HG02571 (cell line): Measurements from ENCODE around the gene AIDA.

Experiments used
- ATAC-seq: cut with Tn5 transposase; IDR thresholded peaks from one replicate; pipeline ENCODE4 v1.9.1; 2021; ENCODE audit warnings: mild to moderate bottlenecking, moderate library complexity; ENCODE audit not compliant: unreplicated experiment

The AIDA gene

DNA sequence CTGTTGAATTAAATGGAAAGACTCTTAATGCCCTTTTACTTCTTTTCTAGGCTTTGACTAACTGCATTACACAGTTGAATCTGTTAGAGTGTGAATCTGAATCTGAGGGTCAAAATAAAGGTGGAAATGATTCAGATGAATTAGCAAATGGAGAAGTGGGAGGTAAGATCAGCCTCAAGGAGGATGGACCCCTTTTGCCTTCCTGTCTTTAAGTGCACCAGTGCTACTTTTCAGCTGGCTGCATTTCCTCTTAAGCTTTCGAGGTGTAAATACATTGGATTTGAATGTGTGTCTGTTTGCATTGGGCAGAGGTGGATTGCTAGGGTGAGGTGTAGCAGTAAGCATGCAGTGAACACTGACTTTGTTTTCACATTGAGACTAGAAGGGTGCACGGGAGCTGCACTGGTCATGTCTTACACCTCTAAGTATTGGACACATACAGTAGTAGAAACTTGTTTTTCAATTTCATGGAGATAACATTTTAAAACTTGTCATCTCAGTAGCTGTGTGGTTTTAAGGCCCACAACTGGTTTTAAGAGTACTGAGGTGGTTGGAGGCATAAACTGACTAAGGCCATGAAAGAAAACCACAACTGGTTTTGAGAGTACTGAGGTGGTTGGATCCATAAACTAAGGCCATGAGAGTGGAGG is 59.0 kb downstream of the AIDA start:
- ATAC-seq: peak; percentile 61

GRCh38 chr1:222652676-222653075 is 59.6 kb downstream of the AIDA start:
- no peak for ATAC-seq

DNA sequence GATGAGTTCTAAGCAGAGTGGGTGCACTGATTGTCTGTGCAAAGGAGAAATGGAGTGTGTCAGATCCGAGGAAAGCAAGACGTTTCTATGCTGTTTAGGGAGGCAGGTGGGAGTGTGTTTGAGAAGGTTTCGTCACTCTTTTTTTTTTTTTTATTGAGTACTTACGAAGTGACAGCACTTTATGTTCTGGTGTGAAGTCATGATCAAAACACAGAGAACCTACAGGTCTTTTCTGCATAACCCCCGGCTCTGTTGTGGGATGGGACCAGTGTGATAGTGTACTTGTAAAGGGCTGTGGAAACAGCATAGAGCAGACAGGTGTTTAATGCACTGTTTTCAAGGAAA is 67.7 kb downstream of the AIDA start:
- peak; percentile 0 for ATAC-seq

DNA sequence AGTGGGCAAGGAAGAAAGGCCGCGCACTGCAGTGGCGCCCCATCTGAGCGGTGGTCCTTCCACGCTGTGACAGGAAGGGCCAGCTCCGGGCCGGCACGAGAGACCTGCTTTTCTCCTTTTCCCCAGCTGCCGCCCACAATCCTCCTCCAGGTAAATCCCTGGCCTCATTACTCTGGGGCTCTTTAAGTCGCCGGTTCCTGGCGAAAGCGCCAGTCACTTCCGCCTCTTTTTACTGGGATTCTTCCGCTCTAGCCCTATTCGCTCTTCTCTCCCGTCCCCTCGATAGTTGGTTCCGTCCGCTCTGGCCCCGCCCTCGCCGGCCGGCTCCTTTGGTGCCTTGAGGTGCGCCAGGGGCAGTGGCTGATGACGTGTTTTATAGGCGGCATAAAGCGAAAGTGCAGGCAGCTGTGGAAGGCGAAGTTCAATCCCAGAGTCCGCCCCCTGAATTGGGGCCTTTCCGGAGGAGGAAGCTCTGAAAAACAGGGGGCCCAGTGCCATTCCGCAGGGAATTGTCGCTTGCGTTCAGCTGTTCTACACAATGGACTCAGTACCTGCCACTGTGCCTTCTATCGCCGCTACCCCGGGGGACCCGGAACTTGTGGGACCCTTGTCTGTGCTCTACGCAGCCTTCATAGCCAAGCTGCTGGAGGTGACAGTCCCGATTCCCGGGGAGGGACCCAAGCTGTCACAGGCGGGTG is 68.2 kb downstream of the AIDA start:
- ATAC-seq: peak; percentile 96

- ATAC-seq: no peak
These were observed 68.7 kb downstream of the AIDA start for GRCh38 chr1:222643606-222643937.

DNA sequence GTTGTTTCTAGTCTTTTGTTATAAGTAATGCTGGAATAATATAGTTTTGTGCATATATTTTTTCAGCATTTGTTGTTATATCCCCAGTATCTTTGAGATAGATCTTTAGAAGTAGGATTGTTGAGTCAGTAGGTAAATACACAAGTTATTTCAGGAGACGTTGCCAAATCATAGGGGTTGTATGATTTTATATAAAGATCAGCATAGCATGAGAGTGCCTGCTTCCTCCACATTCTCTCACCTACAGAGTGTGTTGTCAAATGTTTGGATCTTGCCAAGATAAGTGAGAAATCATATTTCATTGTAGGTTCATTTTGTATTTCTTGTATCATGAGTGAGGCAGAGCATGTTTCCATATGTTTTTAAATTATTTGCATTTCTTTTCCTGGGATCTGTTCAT is 69.8 kb downstream of the AIDA start:
- no peak for ATAC-seq

- no peak for ATAC-seq
These were observed 70.9 kb downstream of the AIDA start for GRCh38 chr1:222641269-222641948.

DNA sequence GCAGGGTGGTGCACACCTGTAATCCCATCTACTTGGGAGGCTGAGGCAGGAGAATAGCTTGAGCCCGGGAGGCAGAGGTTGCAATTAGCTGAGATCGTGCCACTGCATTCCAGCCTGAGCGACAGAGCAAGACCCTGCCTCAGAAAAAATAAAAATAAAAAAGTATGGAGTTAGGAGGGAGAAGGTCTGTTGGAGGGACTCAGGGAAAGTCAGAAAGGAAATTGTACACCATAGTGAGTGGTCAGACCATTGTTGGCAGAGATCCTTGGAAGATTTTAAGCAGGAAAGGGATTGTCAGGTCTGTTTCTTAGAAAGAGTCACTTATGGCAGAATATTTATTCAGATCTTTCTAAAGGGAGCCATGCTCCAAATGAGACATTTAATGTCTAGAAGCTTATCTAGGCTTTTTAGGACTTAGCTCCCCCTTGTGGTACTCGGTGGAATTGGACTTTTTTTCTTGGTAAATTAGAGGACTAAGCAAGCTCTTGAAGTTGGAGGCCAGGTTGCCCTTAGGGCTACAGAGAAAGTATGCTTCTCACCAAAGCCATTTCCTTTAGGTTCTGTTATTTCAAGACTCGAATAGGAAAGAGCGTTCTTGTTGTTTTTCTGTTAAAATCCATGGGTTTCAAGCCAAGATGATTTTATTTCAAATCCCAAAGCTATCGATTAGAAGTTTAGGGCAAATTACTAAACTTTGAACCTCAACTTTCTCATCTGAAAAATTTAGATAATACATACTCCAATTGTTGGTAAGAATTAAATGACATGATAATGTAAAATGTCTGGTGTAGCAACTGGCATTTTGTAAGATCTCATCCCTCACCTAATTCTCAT is 77.9 kb downstream of the AIDA start:
- peak; percentile 75 for ATAC-seq

GRCh38 chr1:222632749-222633148 is 79.5 kb downstream of the AIDA start:
- ATAC-seq: no peak

DNA sequence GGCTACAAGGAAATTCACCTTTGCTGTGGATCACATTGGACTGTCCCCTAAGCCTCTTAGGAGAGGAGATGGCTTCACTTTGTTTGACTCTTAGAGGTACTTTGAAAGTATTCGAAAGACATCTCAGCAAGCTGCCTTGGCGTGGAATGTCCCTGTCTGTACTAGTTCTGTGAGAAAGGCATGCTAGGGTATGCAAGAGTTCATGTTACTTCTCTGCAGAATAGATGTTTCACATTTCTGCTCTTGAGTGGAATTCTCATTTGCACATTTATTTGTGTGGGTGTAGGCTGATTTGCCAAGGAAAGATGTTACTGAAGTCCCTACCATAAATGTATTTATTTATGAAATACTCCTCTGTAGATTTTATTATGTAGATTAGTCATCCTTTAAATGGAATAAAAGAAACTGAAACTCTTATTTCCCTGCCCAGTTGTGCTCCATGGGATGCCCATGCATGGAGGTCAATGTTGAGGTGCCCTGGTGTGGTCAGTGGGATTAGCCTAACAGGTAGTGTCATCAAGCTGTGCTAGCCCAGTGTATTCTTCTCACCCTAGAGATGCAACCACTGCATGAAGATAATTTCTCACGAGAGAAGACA is 80.6 kb downstream of the AIDA start:
- ATAC-seq: no peak

DNA sequence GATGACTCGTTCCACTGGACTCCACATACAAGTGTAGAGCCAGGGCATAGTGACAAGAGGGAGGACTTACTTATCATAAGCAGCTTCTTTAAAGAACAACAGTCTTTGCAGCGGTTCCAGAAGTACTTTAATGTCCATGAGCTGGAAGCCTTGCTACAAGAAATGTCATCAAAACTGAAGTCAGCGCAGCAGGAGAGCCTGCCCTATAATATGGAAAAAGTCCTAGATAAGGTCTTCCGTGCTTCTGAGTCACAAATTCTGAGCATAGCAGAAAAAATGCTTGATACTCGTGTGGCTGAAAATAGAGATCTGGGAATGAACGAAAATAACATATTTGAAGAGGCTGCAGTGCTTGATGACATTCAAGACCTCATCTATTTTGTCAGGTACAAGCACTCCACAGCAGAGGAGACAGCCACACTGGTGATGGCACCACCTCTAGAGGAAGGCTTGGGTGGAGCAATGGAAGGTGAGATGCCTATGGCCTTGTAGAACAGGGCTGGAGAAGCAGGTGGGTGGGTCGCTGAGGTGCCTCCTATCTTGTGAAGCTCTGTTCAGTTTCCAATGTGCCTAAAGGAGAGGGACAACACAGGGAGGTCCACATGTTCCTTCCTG is 82.3 kb downstream of the AIDA start:
- no peak for ATAC-seq

GRCh38 chr1:222627232-222627631 is 85.1 kb downstream of the AIDA start:
- ATAC-seq: no peak

DNA sequence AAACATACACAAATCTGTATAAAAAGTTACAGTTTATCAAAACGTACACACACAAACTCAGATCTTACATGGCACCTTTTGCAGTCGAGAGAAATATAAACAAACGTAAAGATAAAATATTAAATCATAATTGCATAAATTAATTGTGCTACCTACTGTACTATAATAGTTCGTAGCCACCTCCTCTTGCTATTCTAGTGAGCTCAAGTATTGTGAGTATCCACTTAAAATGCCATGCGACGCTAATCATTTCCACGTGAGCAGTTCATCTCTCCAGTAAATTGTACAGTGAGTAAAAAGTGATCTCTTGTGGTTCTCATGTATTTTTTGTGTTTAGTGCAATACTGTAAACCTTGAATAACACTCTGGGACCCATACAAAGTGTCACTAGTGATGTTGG is 88.1 kb downstream of the AIDA start:
- ATAC-seq: no peak

DNA sequence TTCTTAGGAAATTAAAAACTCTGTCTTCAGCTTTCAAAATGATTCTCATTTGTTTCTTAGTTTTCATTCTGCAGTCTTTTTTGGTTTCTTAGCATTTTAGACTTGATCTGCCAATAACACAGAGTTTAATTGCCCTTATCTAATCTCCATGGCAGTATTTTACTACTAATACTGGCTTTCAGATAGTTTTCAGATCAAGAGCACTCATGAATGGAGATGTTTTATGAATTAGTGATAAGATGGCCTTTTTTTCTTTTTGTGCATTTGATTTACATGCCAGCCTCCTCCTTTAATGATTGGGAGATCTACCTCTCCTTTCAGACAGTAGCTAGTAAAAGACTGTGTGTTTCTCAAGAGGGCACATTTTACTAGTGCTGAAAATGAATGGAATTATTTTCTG is 88.8 kb downstream of the AIDA start:
- ATAC-seq: no peak

GRCh38 chr1:222622765-222623164 is 89.5 kb downstream of the AIDA start:
- no peak for ATAC-seq

- no peak for ATAC-seq
These were observed 91.7 kb downstream of the AIDA start for GRCh38 chr1:222620566-222620965.

- ATAC-seq: no peak
These were observed 93.3 kb downstream of the AIDA start for GRCh38 chr1:222618880-222619596.
